Trophoblast cell (in vitro differentiated cells and primary cell): ENCODE measurements around the gene CORO2B.

ENCODE experiments used
- DNase-seq, 2 donors: peaks; one replicate each; pipeline ENCODE4 v3.0.0-alpha.2; 2016
- H2AFZ ChIP-seq: 2 replicates; pipeline ENCODE4 v1.6.1; 2013; ENCODE audit warnings: low read length, moderate library complexity, mild to moderate bottlenecking; ENCODE audit not compliant: insufficient read depth, poor library complexity
- H2AK5ac ChIP-seq: 2 replicates; pipeline ENCODE4 v1.6.1; 2013; ENCODE audit warnings: mild to moderate bottlenecking, low read length
- H2BK120ac ChIP-seq: 2 replicates; pipeline ENCODE4 v1.6.1; 2013; ENCODE audit warnings: low read length, mild to moderate bottlenecking, moderate library complexity; ENCODE audit not compliant: insufficient read depth, poor library complexity
- H2BK12ac ChIP-seq: 2 replicates; pipeline ENCODE4 v1.6.1; 2013; ENCODE audit warnings: mild to moderate bottlenecking, low read length, moderate library complexity
- H2BK5ac ChIP-seq: 2 replicates; pipeline ENCODE4 v1.6.1; 2013; ENCODE audit warnings: low read length, low read depth, moderate library complexity, mild to moderate bottlenecking; ENCODE audit not compliant: poor library complexity
- H3K14ac ChIP-seq: 2 replicates; pipeline ENCODE4 v1.6.1; 2013; ENCODE audit warnings: mild to moderate bottlenecking, low read length
- H3K18ac ChIP-seq: 2 replicates; pipeline ENCODE4 v1.6.1; 2013; ENCODE audit warnings: mild to moderate bottlenecking, low read length
- H3K23ac ChIP-seq: 2 replicates; pipeline ENCODE4 v1.6.1; 2013; ENCODE audit warnings: low read length
- H3K27ac ChIP-seq: 2 replicates; pipeline ENCODE4 v1.5.1; 2013; ENCODE audit warnings: low read depth, mild to moderate bottlenecking, inconsistent platforms, low read length, moderate library complexity
- H3K27me3 ChIP-seq: 2 replicates; pipeline ENCODE4 v1.6.1; 2013; ENCODE audit warnings: inconsistent platforms, mild to moderate bottlenecking, low read length, moderate library complexity; ENCODE audit not compliant: insufficient read depth
- H3K36me3 ChIP-seq, 2 experiments: 1 replicate in 1 of 2; 2 replicates in 1 of 2; pipeline ENCODE4 v1.6.1; 2013; ENCODE audit warnings: low read length in 2 of 2, mild to moderate bottlenecking in 2 of 2, moderate library complexity in 1 of 2; ENCODE audit not compliant: insufficient read depth in 2 of 2, control insufficient read depth in 1 of 2
- H3K4ac ChIP-seq: 2 replicates; pipeline ENCODE4 v1.6.1; 2013; ENCODE audit warnings: low read depth, mild to moderate bottlenecking, low read length, moderate library complexity
- H3K4me1 ChIP-seq, 2 experiments: 1 replicate in 1 of 2; 2 replicates in 1 of 2; pipeline ENCODE4 v1.6.1; 2013; ENCODE audit warnings: low read length in 2 of 2, mild to moderate bottlenecking in 2 of 2, moderate library complexity in 1 of 2; ENCODE audit not compliant: insufficient read depth in 2 of 2, control insufficient read depth in 1 of 2
- H3K4me2 ChIP-seq: 2 replicates; pipeline ENCODE4 v1.6.1; 2013; ENCODE audit warnings: inconsistent platforms, mild to moderate bottlenecking, low read length, moderate library complexity
- H3K4me3 ChIP-seq: 2 replicates; pipeline ENCODE4 v1.5.1; 2013; ENCODE audit warnings: mild to moderate bottlenecking, low read depth, low read length, inconsistent platforms
- H3K79me1 ChIP-seq: one replicate; pipeline ENCODE4 v1.6.1; 2013; ENCODE audit warnings: low read length
- H3K79me2 ChIP-seq: 2 replicates; pipeline ENCODE4 v1.6.1; 2013; ENCODE audit warnings: low read length, mild to moderate bottlenecking; ENCODE audit not compliant: control insufficient read depth, insufficient read depth, poor library complexity
- H3K9ac ChIP-seq: 2 replicates; pipeline ENCODE4 v1.6.1; 2013; ENCODE audit warnings: mild to moderate bottlenecking, low read length
- H3K9me3 ChIP-seq: 2 replicates; pipeline ENCODE4 v1.6.1; 2013; ENCODE audit warnings: low read depth, mild to moderate bottlenecking, control low read depth, inconsistent platforms, low read length; ENCODE audit not compliant: insufficient read depth
- H4K12ac ChIP-seq: 2 replicates; pipeline ENCODE4 v1.6.1; 2013; ENCODE audit warnings: low read depth, mild to moderate bottlenecking, low read length, moderate library complexity
- H4K8ac ChIP-seq: 2 replicates; pipeline ENCODE4 v1.6.1; 2013; ENCODE audit warnings: low read depth, mild to moderate bottlenecking, low read length, moderate library complexity
- H4K91ac ChIP-seq: one replicate; pipeline ENCODE4 v1.6.1; 2013; ENCODE audit warnings: low read depth, mild to moderate bottlenecking, low read length, moderate library complexity
- WGBS: extraction: QIAGEN DNeasy Blood & Tissue Kit; methylation state at CpG from one replicate; pipeline ENCODE4 v1.1.7; 2013; ENCODE audit warnings: missing lambda C conversion rate; ENCODE audit not compliant: insufficient read length, insufficient coverage; ENCODE audit errors: extremely low coverage; 5-methylcytosine and 5-hydroxymethylcytosine counted together

Gene CORO2B

GRCh38 chr15:68580883-68581155 lies 2.0 kb downstream of the CORO2B start:
- H4K12ac ChIP-seq, result no peak overlapping the region
- H2AFZ ChIP-seq, result no peak overlapping the region
- no peak overlapping the region for H3K18ac ChIP-seq
- no peak for DNase-seq
- H2BK120ac ChIP-seq, result no peak overlapping the region
- no peaks in the 10 kb centered on the region for H3K36me3 ChIP-seq
- H3K27ac ChIP-seq, result no peak overlapping the region
- H2AK5ac ChIP-seq, result no peak overlapping the region
- no peaks in the 10 kb centered on the region for H3K79me1 ChIP-seq
- no peak overlapping the region for H3K23ac ChIP-seq
- no peak overlapping the region for H3K14ac ChIP-seq
- H2BK12ac ChIP-seq, result no peak overlapping the region
- H3K4me2 ChIP-seq, result no peak overlapping the region
- peaks cover 4% of the 10 kb centered on the region for H3K9me3 ChIP-seq
- no peaks in the 10 kb centered on the region for H3K79me2 ChIP-seq
- WGBS, result no CpG with 5 or more reads among the region's 1 CpG
- H4K91ac ChIP-seq, result no peak overlapping the region
- H3K4ac ChIP-seq, result no peak overlapping the region
- H3K4me1 ChIP-seq, result peaks cover 10 to 12% of the 10 kb centered on the region in 2 experiments
- peaks cover 27% of the 10 kb centered on the region for H3K27me3 ChIP-seq
- no peak overlapping the region for H3K4me3 ChIP-seq
- H3K9ac ChIP-seq, result no peak overlapping the region
- no peak overlapping the region for H4K8ac ChIP-seq
- no peak overlapping the region for H2BK5ac ChIP-seq

DNA sequence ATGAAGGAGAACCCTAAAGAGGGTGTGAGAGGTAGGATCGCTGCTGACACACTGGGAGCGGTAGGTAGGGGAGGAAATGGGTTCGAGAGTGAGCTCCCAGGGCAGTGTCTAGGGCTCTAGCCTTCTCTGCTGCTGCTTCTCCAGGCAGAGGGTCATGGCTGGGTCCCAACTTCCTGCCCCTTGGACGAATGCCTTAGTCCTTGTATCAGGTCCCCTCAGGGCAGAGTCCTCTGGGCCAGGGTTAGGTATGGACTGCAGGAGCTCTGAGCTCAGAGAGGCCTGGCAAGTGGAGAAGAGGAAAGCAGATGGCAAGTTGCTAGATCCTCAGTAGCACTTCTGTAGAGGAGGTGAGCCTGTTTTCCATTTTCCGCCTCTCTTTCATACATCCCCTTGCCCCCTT lies 2.9 kb downstream of the CORO2B start:
- no CpG with 5 or more reads among the region's 5 CpGs for WGBS
- no peak overlapping the region for H2BK5ac ChIP-seq
- no peak overlapping the region for H3K14ac ChIP-seq
- peaks cover 4% of the 10 kb centered on the region for H3K9me3 ChIP-seq
- no peak overlapping the region for H2BK12ac ChIP-seq
- peak in 1 of 2 donors; percentile 49 for DNase-seq
- no peaks in the 10 kb centered on the region for H3K79me1 ChIP-seq
- no peak overlapping the region for H3K18ac ChIP-seq
- H3K4me1 ChIP-seq, result peaks cover 10 to 12% of the 10 kb centered on the region in 2 experiments
- no peak overlapping the region for H3K23ac ChIP-seq
- H2AFZ ChIP-seq, result no peak overlapping the region
- no peak overlapping the region for H4K12ac ChIP-seq
- no peak overlapping the region for H4K8ac ChIP-seq
- no peak overlapping the region for H3K4me3 ChIP-seq
- no peaks in the 10 kb centered on the region for H3K79me2 ChIP-seq
- H4K91ac ChIP-seq, result no peak overlapping the region
- H3K9ac ChIP-seq, result peak overlapping the region; percentile 19
- H3K4me2 ChIP-seq, result no peak overlapping the region
- no peak overlapping the region for H3K4ac ChIP-seq
- no peak overlapping the region for H2AK5ac ChIP-seq
- no peak overlapping the region for H2BK120ac ChIP-seq
- no peaks in the 10 kb centered on the region for H3K36me3 ChIP-seq
- H3K27me3 ChIP-seq, result peaks cover 27% of the 10 kb centered on the region
- no peak overlapping the region for H3K27ac ChIP-seq

GRCh38 chr15:68582236-68582635 lies 3.4 kb downstream of the CORO2B start:
- H2BK5ac ChIP-seq, result no peak overlapping the region

GRCh38 chr15:68582864-68583263 lies 4.1 kb downstream of the CORO2B start:
- H3K9ac ChIP-seq, result no peak overlapping the region
- no peaks in the 10 kb centered on the region for H3K79me2 ChIP-seq
- peaks cover 2% of the 10 kb centered on the region for H3K9me3 ChIP-seq
- peaks cover 7 to 10% of the 10 kb centered on the region in 2 experiments for H3K4me1 ChIP-seq
- H3K36me3 ChIP-seq, result no peaks in the 10 kb centered on the region
- H3K18ac ChIP-seq, result no peak overlapping the region
- no peak overlapping the region for H3K4me3 ChIP-seq
- no peak overlapping the region for H2AFZ ChIP-seq
- H3K23ac ChIP-seq, result no peak overlapping the region
- H4K8ac ChIP-seq, result no peak overlapping the region
- no CpG with 5 or more reads among the region's 3 CpGs for WGBS
- no peak overlapping the region for H2BK120ac ChIP-seq
- no peak overlapping the region for H2BK5ac ChIP-seq
- no peak overlapping the region for H3K4ac ChIP-seq
- H3K27ac ChIP-seq, result no peak overlapping the region
- H2BK12ac ChIP-seq, result no peak overlapping the region
- H3K27me3 ChIP-seq, result peaks cover 25% of the 10 kb centered on the region
- H4K91ac ChIP-seq, result no peak overlapping the region
- no peak overlapping the region for H4K12ac ChIP-seq
- H3K79me1 ChIP-seq, result no peaks in the 10 kb centered on the region
- no peak overlapping the region for H2AK5ac ChIP-seq
- DNase-seq, result no peak
- no peak overlapping the region for H3K14ac ChIP-seq
- H3K4me2 ChIP-seq, result no peak overlapping the region

More at GRCh38 chr15:68582236-68582635, 3.4 kb downstream of the CORO2B start:
- Histone ChIP-seq H2BK12ac (no peak overlapping the region), H3K4me2 (no peak overlapping the region), H3K27ac (no peak overlapping the region), H4K8ac (no peak overlapping the region), H2BK120ac (no peak overlapping the region), H3K9ac (no peak overlapping the region), H4K91ac (no peak overlapping the region), H3K18ac (no peak overlapping the region), H2AFZ (no peak overlapping the region), H3K79me2 (no peaks in the 10 kb centered on the region), H3K4me1 (peaks cover 10 to 12% of the 10 kb centered on the region in 2 experiments), H3K14ac (no peak overlapping the region), H3K27me3 (peaks cover 27% of the 10 kb centered on the region), H3K79me1 (no peaks in the 10 kb centered on the region), H3K23ac (no peak overlapping the region), H3K36me3 (no peaks in the 10 kb centered on the region), H2AK5ac (no peak overlapping the region), H4K12ac (no peak overlapping the region), H3K4ac (no peak overlapping the region), H3K4me3 (no peak overlapping the region), H3K9me3 (peaks cover 4% of the 10 kb centered on the region)
- WGBS, result no CpG with 5 or more reads among the region's 4 CpGs
- DNase-seq, result no peak
